Fibroblast of villous mesenchyme (primary cell): ENCODE data around the gene LRIG1. TPM values are rescaled to one million over a fixed set of nuclear protein-coding genes. Genes with fewer than 3 reads are reported as not detected.
"Not testable (repeated sequence)": the region's sequence is repeated elsewhere in the genome, so short reads cannot be mapped to it uniquely, and the experiment has no call there.

Source experiments
- DNase-seq: peaks from one replicate; pipeline ENCODE4 v3.0.0-alpha.2; 2010; ENCODE audit warnings: low read depth
- H3K4me3 ChIP-seq: 2 replicates; pipeline ENCODE4 v1.5.1; 2011; ENCODE audit warnings: low read depth, mild to moderate bottlenecking, low read length
- CTCF ChIP-seq: IDR thresholded peaks from 2 replicates; pipeline ENCODE4 v1.5.1; 2012; ENCODE audit warnings: low read depth, mild to moderate bottlenecking, low read length; ENCODE audit not compliant: insufficient read depth
- total RNA-seq: library from RNA; depleted of rRNA; stranded (reverse); fragments of >200 nt; gene quantifications from 2 replicates; pipeline ENCODE4 v1.2.3, GENCODE V29; 2012

Gene LRIG1
- total RNA-seq, 1 donor: 10.4 TPM

GRCh38 chr3:66427352-66427751 lies 73.5 kb downstream of the LRIG1 start:
- DNase-seq: no peak
- no peak overlapping the region for H3K4me3 ChIP-seq

GRCh38 chr3:66426135-66426534 lies 74.7 kb downstream of the LRIG1 start:
- DNase-seq: no peak
- no peak for TF ChIP-seq CTCF
- no peak overlapping the region for H3K4me3 ChIP-seq

More at GRCh38 chr3:66427352-66427751, 73.5 kb downstream of the LRIG1 start:
- TF ChIP-seq CTCF: no peak

GRCh38 chr3:66425576-66426114 lies 75.2 kb downstream of the LRIG1 start:
- H3K4me3 ChIP-seq: no peak overlapping the region

GRCh38 chr3:66425032-66425431 lies 75.8 kb downstream of the LRIG1 start:
- no peak overlapping the region for H3K4me3 ChIP-seq
- no peak for DNase-seq
- no peak for TF ChIP-seq CTCF

More at GRCh38 chr3:66425576-66426114, 75.2 kb downstream of the LRIG1 start:
- no peak for TF ChIP-seq CTCF
- DNase-seq: no peak

GRCh38 chr3:66423791-66424190 lies 77.0 kb downstream of the LRIG1 start:
- DNase-seq: peak; percentile 90
- H3K4me3 ChIP-seq: no peak overlapping the region
- TF ChIP-seq CTCF: no peak

GRCh38 chr3:66421893-66422292 lies 78.9 kb downstream of the LRIG1 start:
- not testable (repeated sequence) for H3K4me3 ChIP-seq, DNase-seq

GRCh38 chr3:66421144-66421543 lies 79.7 kb downstream of the LRIG1 start:
- not testable (repeated sequence) for H3K4me3 ChIP-seq, DNase-seq

GRCh38 chr3:66419036-66419435 lies 81.8 kb downstream of the LRIG1 start:
- H3K4me3 ChIP-seq: no peak overlapping the region
- no peak for TF ChIP-seq CTCF
- DNase-seq: no peak
